Left lung (tissue), 10 donors: ENCODE measurements around the gene CTSW. TPM values are rescaled to one million over a fixed set of nuclear protein-coding genes. Genes with fewer than 3 reads are reported as not detected.

ENCODE experiments used
- ATAC-seq: fragments of 200-7000 bp; cut with Tn5 transposase; one replicate; pipeline ENCODE4 v1.9.1; 2020; ENCODE audit warnings: moderate library complexity
- DNase-seq, 4 donors: peaks; one replicate each; pipeline ENCODE4 v3.0.0-alpha.2; 2013 to 2020
- H3K27ac ChIP-seq, 2 donors: fragments of 200-600 bp; sonication (generic) in 1 of 2; one replicate each; pipeline versions ENCODE4 v1.5.0 to v1.8.0; 2020 to 2021
- H3K27me3 ChIP-seq, 2 donors: fragments of 200-600 bp; sonication (generic) in 1 of 2; one replicate each; pipeline versions ENCODE4 v1.5.0 to v1.8.0; 2020 to 2021
- H3K36me3 ChIP-seq, 2 donors: fragments of 200-600 bp; sonication (generic) in 1 of 2; one replicate each; pipeline versions ENCODE4 v1.5.0 to v1.8.0; 2020 to 2021
- H3K4me1 ChIP-seq, 2 donors: fragments of 200-600 bp; one replicate each; pipeline ENCODE4 v1.8.0; 2021
- H3K4me3 ChIP-seq, 2 donors: fragments of 200-600 bp; sonication (generic) in 1 of 2; one replicate each; pipeline versions ENCODE4 v1.5.0 to v1.8.0; 2020 to 2021; ENCODE audit warnings: mild to moderate bottlenecking in 1 of 2
- H3K9me3 ChIP-seq, 2 donors: fragments of 200-600 bp; sonication (generic) in 1 of 2; one replicate each; pipeline versions ENCODE4 v1.5.0 to v1.8.0; 2020 to 2021
- intact Hi-C, 2 donors: fragments of 100-400 bp; cut with DNase I; formaldehyde crosslinking; loops; one replicate each; pipeline versions ENCODE4 v1.11.2 to v1.14.2; 2022
- polyA plus RNA-seq, 6 donors: library from polyadenylated mRNA; unstranded; fragments of 120-200 nt; gene quantifications; one replicate each; pipeline ENCODE4 v1.2.1, GENCODE V29; 2013; ENCODE audit not compliant: insufficient read length in 6 of 6
- total RNA-seq, 2 donors: library from RNA; stranded (reverse); fragmentation: NEBNext Ultra II Directional; extraction: Animal tissue kit (Norgen Biotek cat#: 25700); gene quantifications; one replicate each; pipeline ENCODE4 v1.2.1, GENCODE V29; 2021
- TF ChIP-seq, protein P1 (sequence below), 2 donors: fragments of 200-600 bp; sonication (generic) in 1 of 2; IDR thresholded peaks; one replicate each; pipeline versions ENCODE4 v1.5.0 to v1.8.0; 2021; ENCODE audit warnings: antibody characterized with exemption in 2 of 2
- donor health status: DM: no; HTN: yes; CAD: no.
- donor health status: DM: no; HTN: no; CAD: no.

Gene CTSW
- total and polyA plus RNA-seq, 8 donors: 2.7 to 9.1 (median 5.9) TPM

DNA sequence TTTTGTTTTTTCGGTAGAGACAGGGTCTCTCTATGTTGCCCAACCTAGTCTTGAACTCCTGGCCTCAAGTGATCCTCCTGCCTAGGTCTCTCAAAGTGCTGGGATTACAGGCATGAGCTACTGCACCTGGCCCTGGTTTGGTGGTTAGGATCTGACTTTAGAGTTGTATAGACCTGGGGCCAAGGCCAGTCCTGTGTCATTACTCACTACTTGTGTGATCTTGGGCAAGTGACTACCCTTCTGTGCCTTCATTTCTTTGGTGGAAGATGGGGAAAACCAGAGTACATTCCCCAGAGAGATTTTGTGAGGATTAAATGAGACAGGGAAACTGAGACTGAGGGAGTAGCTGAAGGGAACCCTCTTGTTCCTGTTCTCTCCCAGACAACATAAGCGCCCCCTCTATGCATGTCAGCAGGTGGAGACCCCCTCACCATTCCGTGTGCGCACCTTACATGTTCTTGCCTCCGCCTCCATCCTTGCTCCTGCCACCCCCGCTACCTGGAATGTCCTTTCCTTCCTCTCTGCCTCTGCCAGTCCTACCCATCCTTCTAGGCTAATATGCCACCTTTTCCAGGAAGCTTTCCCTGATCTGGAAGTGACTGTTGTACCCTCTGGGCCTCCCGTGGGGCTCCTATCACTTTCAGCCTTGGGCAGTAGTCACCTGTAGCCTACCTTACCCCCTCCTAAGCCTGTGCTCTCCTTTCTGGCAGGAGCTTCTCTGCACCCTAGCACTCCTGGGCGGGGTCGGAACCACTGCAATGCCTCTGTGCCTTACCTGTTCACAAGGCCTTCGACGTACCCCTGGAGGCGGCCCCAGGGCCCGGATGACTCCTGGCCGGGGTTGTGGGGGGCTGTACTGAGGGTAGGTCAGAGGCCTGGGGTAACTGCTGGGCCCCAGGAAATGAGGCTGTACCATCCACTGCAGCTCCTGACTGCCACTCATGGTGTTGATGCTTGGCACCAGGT, 16.7 kb downstream of the CTSW start:
- Histone ChIP-seq H3K27me3 (peaks cover 0 to 7% of the 10 kb centered on the region in 2 donors), H3K9me3 (no peaks in the 10 kb centered on the region), H3K36me3 (peaks cover 0 to 30% of the 10 kb centered on the region in 2 donors), H3K4me3 (no peak overlapping the region), H3K27ac (no peak overlapping the region), H3K4me1 (peaks cover 14 to 88% of the 10 kb centered on the region in 2 donors)
- intact Hi-C loops: no loop called here
- ATAC-seq: no peak
- TF ChIP-seq, protein P1, sequence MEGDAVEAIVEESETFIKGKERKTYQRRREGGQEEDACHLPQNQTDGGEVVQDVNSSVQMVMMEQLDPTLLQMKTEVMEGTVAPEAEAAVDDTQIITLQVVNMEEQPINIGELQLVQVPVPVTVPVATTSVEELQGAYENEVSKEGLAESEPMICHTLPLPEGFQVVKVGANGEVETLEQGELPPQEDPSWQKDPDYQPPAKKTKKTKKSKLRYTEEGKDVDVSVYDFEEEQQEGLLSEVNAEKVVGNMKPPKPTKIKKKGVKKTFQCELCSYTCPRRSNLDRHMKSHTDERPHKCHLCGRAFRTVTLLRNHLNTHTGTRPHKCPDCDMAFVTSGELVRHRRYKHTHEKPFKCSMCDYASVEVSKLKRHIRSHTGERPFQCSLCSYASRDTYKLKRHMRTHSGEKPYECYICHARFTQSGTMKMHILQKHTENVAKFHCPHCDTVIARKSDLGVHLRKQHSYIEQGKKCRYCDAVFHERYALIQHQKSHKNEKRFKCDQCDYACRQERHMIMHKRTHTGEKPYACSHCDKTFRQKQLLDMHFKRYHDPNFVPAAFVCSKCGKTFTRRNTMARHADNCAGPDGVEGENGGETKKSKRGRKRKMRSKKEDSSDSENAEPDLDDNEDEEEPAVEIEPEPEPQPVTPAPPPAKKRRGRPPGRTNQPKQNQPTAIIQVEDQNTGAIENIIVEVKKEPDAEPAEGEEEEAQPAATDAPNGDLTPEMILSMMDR (IDR thresholded peaks at IDR 0.05): no peak
- DNase-seq: peak in 1 of 4 donors; percentile 66

DNA sequence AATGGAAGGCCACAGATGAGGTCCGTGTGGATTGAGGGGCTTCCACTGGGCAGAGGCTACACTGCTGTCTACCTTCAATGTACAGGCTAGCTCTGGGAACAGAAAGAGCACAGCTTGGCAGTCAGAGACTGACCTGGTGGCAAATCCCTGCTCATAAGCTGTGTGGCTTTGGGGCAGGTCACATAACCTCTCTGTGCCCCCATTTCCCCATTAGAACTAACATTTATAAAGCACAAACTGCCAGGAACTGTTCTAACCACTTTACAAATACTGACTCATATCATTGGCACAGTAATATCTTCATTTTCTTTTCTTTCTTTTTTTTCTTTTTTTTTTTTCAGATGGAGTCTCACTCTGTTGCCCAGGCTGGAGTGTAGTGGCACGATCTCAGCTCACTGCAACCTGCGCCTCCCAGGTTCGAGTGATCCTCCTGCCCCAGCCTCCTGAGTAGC, 17.4 kb downstream of the CTSW start:
- Histone ChIP-seq H3K4me1 (peaks cover 9 to 80% of the 10 kb centered on the region in 2 donors), H3K9me3 (no peaks in the 10 kb centered on the region), H3K27me3 (peaks cover 0 to 7% of the 10 kb centered on the region in 2 donors), H3K4me3 (no peak overlapping the region), H3K36me3 (peaks cover 0 to 27% of the 10 kb centered on the region in 2 donors), H3K27ac (no peak overlapping the region)
- TF ChIP-seq, protein P1 (IDR thresholded peaks at IDR 0.05): no peak
- DNase-seq (no peak), ATAC-seq (no peak)
- intact Hi-C loops: no loop called here

DNA sequence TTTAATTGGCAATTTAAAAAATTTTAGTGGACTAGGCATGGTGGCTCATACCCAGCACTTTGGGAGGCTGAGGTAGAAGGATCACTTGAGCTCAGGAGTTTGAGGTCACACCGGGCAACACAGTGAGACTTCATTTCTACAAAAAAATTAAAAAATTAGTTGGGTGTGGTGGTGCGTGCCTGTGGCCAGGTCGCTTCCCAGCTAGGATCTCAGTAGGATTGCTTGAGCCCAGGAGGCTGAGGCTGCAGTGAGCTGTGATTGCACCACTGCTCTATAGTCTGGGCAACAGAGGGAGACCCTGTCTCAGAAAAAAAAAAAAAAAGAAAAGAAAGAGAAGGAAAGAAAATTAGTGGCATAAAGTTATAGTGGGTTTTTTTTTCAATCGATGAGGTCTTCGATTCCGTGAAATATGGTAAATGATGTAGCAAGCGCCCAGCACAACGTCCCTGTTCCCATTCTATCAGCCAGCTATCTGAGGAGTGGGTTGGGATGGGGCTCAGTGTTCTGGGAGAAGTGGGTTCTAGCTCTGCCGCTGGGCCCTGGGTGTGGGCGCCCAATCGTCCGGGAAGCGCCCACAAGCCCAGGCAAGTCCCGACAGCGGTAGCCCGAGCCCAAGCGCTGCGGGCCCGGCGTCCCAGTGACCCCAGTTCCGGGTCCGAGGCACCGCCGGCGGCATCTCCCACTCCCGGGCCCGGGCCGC, 19.2 kb downstream of the CTSW start:
- no peak for ATAC-seq
- intact Hi-C loops: no loop called here
- peak overlapping the region; percentile 43 to 70 for H3K4me3 ChIP-seq
- peaks cover 0 to 7% of the 10 kb centered on the region in 2 donors for H3K27me3 ChIP-seq
- no peaks in the 10 kb centered on the region for H3K9me3 ChIP-seq
- H3K36me3 ChIP-seq: peaks cover 0 to 20% of the 10 kb centered on the region in 2 donors
- peaks cover 9 to 63% of the 10 kb centered on the region in 2 donors for H3K4me1 ChIP-seq
- TF ChIP-seq, protein P1 (IDR thresholded peaks at IDR 0.05): no peak
- peak overlapping the region in 1 of 2 donors; percentile 89 for H3K27ac ChIP-seq
- peak in 1 of 4 donors; percentile 10 for DNase-seq

DNA sequence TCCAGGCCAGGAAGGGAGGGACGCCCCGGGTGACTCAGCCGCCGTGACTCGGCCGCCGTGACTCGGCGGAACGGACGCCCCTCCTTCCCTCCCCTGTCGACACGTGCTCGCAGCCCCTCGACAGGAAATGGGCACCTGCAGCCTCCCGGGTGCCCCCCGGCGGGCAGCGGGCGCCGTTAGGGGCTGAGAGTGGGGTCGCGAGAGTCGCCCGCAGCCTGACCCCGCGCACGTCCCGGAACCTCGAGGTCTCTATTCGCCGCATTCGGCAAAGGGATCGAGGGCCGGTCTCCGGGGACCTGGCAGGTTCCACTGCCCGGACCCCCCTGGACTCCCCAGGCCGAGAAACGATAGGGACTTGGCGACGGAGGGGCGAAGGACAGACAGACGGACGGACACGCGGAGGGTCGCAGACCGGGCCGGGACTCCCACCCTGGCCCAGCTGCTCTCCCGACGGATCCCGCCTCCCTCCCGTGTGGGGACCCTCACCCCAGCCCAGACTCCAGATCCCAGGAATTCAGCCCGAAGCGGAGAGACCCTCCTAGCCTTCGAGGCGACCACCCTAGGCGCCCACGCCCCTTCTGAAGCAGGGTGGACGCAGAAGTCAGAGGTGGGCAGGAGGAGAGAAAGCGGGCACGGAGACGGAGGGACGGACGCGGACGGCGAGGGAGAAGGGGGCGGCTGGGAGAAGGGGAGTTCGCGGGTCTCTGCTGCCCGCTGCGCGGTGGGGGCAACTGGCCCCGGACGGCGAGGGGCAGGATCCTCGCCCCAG, 19.9 kb downstream of the CTSW start:
- H3K36me3 ChIP-seq: peaks cover 0 to 20% of the 10 kb centered on the region in 2 donors
- ATAC-seq (peak; percentile 59), DNase-seq (peak in 3 of 4 donors; percentile 48 to 96 (median 75))
- intact Hi-C loops: no loop called here
- peaks cover 9 to 55% of the 10 kb centered on the region in 2 donors for H3K4me1 ChIP-seq
- H3K27ac ChIP-seq: peak overlapping the region; percentile 34 to 89
- H3K4me3 ChIP-seq: peak overlapping the region; percentile 43 to 70
- H3K9me3 ChIP-seq: no peaks in the 10 kb centered on the region
- TF ChIP-seq, protein P1 (IDR thresholded peaks at IDR 0.05): no peak
- H3K27me3 ChIP-seq: peaks cover 0 to 7% of the 10 kb centered on the region in 2 donors
